GM10248 (cell line): ENCODE measurements around the gene CNTN6.

Source experiments
- CTCF ChIA-PET: fragments of 300-600 bp; sonication (Branson Sonifier 250); formaldehyde crosslinking; extraction: SDS; loops from one replicate; lab custom pipeline; 2021; ENCODE audit warnings: antibody characterized with exemption; lab: Yijun Ruan, JAX
- POLR2A ChIA-PET: fragments of 350-650 bp; sonication (Branson Sonifier 250); formaldehyde crosslinking; extraction: SDS; loops from one replicate; lab custom pipeline; 2020; ENCODE audit warnings: antibody characterized with exemption; lab: Yijun Ruan, JAX
- DNase-seq: peaks from one replicate; pipeline ENCODE4 v3.0.0; 2012; ENCODE audit errors: extremely low spot score
- CTCF ChIP-seq: IDR thresholded peaks from 2 replicates; pipeline ENCODE4 v1.5.1; 2012; ENCODE audit warnings: mild to moderate bottlenecking, low read depth; ENCODE audit errors: extremely low read depth, missing control alignments, control extremely low read depth

Gene CNTN6

GRCh38 chr3:1072041-1072440 is 20.8 kb upstream of the CNTN6 start:
- no peak for TF ChIP-seq CTCF

GRCh38 chr3:1079662-1080061 is 13.2 kb upstream of the CNTN6 start:
- no peak for TF ChIP-seq CTCF
- DNase-seq: no peak
- POLR2A ChIA-PET: no interaction called here
- CTCF ChIA-PET: no interaction called here

More at GRCh38 chr3:1072041-1072440, 20.8 kb upstream of the CNTN6 start:
- ChIA-PET POLR2A (no interaction called here), CTCF (no interaction called here)
- no peak for DNase-seq

GRCh38 chr3:1082108-1082507 is 10.7 kb upstream of the CNTN6 start:
- ChIA-PET CTCF (interaction anchor here (0.9 to 1.2 kb wide), 4 partner anchors 10 to 1936 kb away, joined by 3 to 4 read pairs (median 4); no protein-coding TSS in a partner anchor), POLR2A (no interaction called here)
- peak; percentile 47 for TF ChIP-seq CTCF
- DNase-seq: no peak

GRCh38 chr3:1087066-1087560 is 5.7 kb upstream of the CNTN6 start:
- POLR2A ChIA-PET: no interaction called here
- TF ChIP-seq CTCF: no peak
- DNase-seq: no peak
- CTCF ChIA-PET: interaction anchor here (1.5 kb wide), 1 partner anchor 34 kb away, joined by 3 read pairs; no protein-coding TSS in a partner anchor

GRCh38 chr3:1088503-1088902 is 4.3 kb upstream of the CNTN6 start:
- POLR2A ChIA-PET: no interaction called here
- no peak for DNase-seq
- CTCF ChIA-PET: no interaction called here
- TF ChIP-seq CTCF: no peak

GRCh38 chr3:1091286-1091685 is 1.5 kb upstream of the CNTN6 start:
- DNase-seq: no peak
- ChIA-PET CTCF (no interaction called here), POLR2A (no interaction called here)
- no peak for TF ChIP-seq CTCF

GRCh38 chr3:1092061-1092460 is 763 bp upstream of the CNTN6 start:
- no peak for DNase-seq
- no peak for TF ChIP-seq CTCF
- ChIA-PET POLR2A (no interaction called here), CTCF (interaction anchor here (1.2 kb wide), 2 partner anchors 10 kb away, joined by 3 to 4 read pairs; no protein-coding TSS in a partner anchor)
